H9 (cell line): ENCODE measurements around the gene PMPCB. TPM values are rescaled to one million over a fixed set of nuclear protein-coding genes. Genes with fewer than 3 reads are reported as not detected.

Experiments used
- DNase-seq: peaks from one replicate; pipeline ENCODE4 v3.0.0-alpha.2; 2017
- H2AFZ ChIP-seq: one replicate; pipeline ENCODE4 v1.6.1; 2013; ENCODE audit warnings: mild to moderate bottlenecking, low read length, control low read depth, moderate library complexity
- H2AK5ac ChIP-seq: 2 replicates; pipeline ENCODE4 v1.6.1; 2013; ENCODE audit warnings: low read length, control low read depth, mixed read lengths; ENCODE audit not compliant: insufficient read length
- H2BK120ac ChIP-seq: one replicate; pipeline ENCODE4 v1.6.1; 2013; ENCODE audit warnings: low read depth, mild to moderate bottlenecking, low read length, control low read depth, inconsistent platforms; ENCODE audit not compliant: poor library complexity, severe bottlenecking
- H2BK12ac ChIP-seq: 2 replicates; pipeline ENCODE4 v1.6.1; 2013; ENCODE audit warnings: low read length, control low read depth, mixed read lengths, low read depth; ENCODE audit not compliant: insufficient read length
- H2BK15ac ChIP-seq: 2 replicates; pipeline ENCODE4 v1.6.1; 2013; ENCODE audit warnings: low read depth, low read length, control low read depth
- H2BK20ac ChIP-seq: one replicate; pipeline ENCODE4 v1.6.1; 2013; ENCODE audit warnings: low read depth, mild to moderate bottlenecking, low read length, control low read depth, inconsistent platforms; ENCODE audit not compliant: poor library complexity, severe bottlenecking
- H2BK5ac ChIP-seq: 2 replicates; pipeline ENCODE4 v1.6.1; 2013; ENCODE audit warnings: low read length, control low read depth, mixed read lengths; ENCODE audit not compliant: insufficient read length
- H3K14ac ChIP-seq: 2 replicates; pipeline ENCODE4 v1.6.1; 2013; ENCODE audit warnings: low read length, control low read depth; ENCODE audit not compliant: insufficient read depth
- H3K18ac ChIP-seq: 2 replicates; pipeline ENCODE4 v1.6.1; 2013; ENCODE audit warnings: low read depth, mild to moderate bottlenecking, mixed read lengths, low read length, control low read depth; ENCODE audit not compliant: insufficient read length
- H3K23ac ChIP-seq: 2 replicates; pipeline ENCODE4 v1.6.1; 2013; ENCODE audit warnings: low read length, control low read depth, mixed read lengths, low read depth; ENCODE audit not compliant: insufficient read length
- H3K23me2 ChIP-seq: 2 replicates; pipeline ENCODE4 v1.6.1; 2013; ENCODE audit warnings: low read depth, mild to moderate bottlenecking, mixed read lengths, low read length, control low read depth; ENCODE audit not compliant: insufficient read length, poor library complexity, severe bottlenecking
- H3K27ac ChIP-seq: 2 replicates; pipeline ENCODE4 v1.5.1; 2013; ENCODE audit warnings: low read length, control low read depth, mixed read lengths, low read depth; ENCODE audit not compliant: insufficient read length
- H3K27me3 ChIP-seq: 2 replicates; pipeline ENCODE4 v1.6.1; 2013; ENCODE audit warnings: low read length, control low read depth, inconsistent platforms; ENCODE audit not compliant: insufficient read depth
- H3K4ac ChIP-seq: 2 replicates; pipeline ENCODE4 v1.6.1; 2013; ENCODE audit warnings: low read depth, mild to moderate bottlenecking, control low read depth, inconsistent platforms, low read length, moderate library complexity
- H3K4me1 ChIP-seq: 2 replicates; pipeline ENCODE4 v1.6.1; 2013; ENCODE audit warnings: low read length, control low read depth, inconsistent platforms; ENCODE audit not compliant: insufficient read depth
- H3K4me2 ChIP-seq: 2 replicates; pipeline ENCODE4 v1.6.1; 2013; ENCODE audit warnings: low read length, control low read depth, mixed read lengths; ENCODE audit not compliant: insufficient read length, insufficient read depth
- H3K56ac ChIP-seq: 2 replicates; pipeline ENCODE4 v1.6.1; 2013; ENCODE audit warnings: low read depth, mild to moderate bottlenecking, mixed read lengths, low read length, control low read depth; ENCODE audit not compliant: insufficient read length
- H3K79me1 ChIP-seq: 2 replicates; pipeline ENCODE4 v1.6.1; 2013; ENCODE audit warnings: low read depth, mild to moderate bottlenecking, moderate library complexity, low read length, control low read depth, inconsistent platforms; ENCODE audit not compliant: insufficient read depth, poor library complexity, severe bottlenecking
- H3K79me2 ChIP-seq: 2 replicates; pipeline ENCODE4 v1.6.1; 2013; ENCODE audit warnings: low read length, control low read depth, inconsistent platforms; ENCODE audit not compliant: insufficient read depth
- H3K9ac ChIP-seq: 2 replicates; pipeline ENCODE4 v1.6.1; 2013; ENCODE audit warnings: low read length, control low read depth, mixed read lengths; ENCODE audit not compliant: insufficient read length; ENCODE audit errors: extremely low read depth
- H3K9me3 ChIP-seq: one replicate; pipeline ENCODE4 v1.6.1; 2013; ENCODE audit warnings: low read depth, low read length, inconsistent platforms; ENCODE audit not compliant: control insufficient read depth
- H3T11ph ChIP-seq: one replicate; pipeline ENCODE4 v1.6.1; 2013; ENCODE audit warnings: mild to moderate bottlenecking, low read length, control low read depth, inconsistent platforms
- H4K20me1 ChIP-seq: one replicate; pipeline ENCODE4 v1.6.1; 2013; ENCODE audit not compliant: control insufficient read depth, insufficient read length, insufficient read depth
- H4K5ac ChIP-seq: 2 replicates; pipeline ENCODE4 v1.6.1; 2013; ENCODE audit warnings: low read depth, mild to moderate bottlenecking, mixed read lengths, low read length, control low read depth; ENCODE audit not compliant: insufficient read length
- H4K8ac ChIP-seq: replicated peaks from 2 replicates; pipeline ENCODE4 v1.6.1; 2013; ENCODE audit warnings: low read length, control low read depth, mixed read lengths, low read depth; ENCODE audit not compliant: insufficient read length
- H4K91ac ChIP-seq: 2 replicates; pipeline ENCODE4 v1.6.1; 2013; ENCODE audit warnings: low read depth, mild to moderate bottlenecking, moderate library complexity, mixed read lengths, low read length, control low read depth; ENCODE audit not compliant: insufficient read length
- H3K27ac Mint-ChIP-seq, 3 experiments: 2 replicates in 2 of 3; 3 replicates in 1 of 3; pipeline ENCODE4 v1.8.0; 2020 to 2021; ENCODE audit warnings: mixed read lengths in 3 of 3, mild to moderate bottlenecking in 1 of 3, moderate library complexity in 1 of 3
- H3K27me3 Mint-ChIP-seq: 2 replicates; pipeline ENCODE4 v1.8.0; 2021; ENCODE audit warnings: low read depth, mild to moderate bottlenecking, moderate library complexity, mixed read lengths
- H3K36me3 Mint-ChIP-seq, 3 experiments: 2 replicates in 2 of 3; 3 replicates in 1 of 3; pipeline ENCODE4 v1.8.0; 2020 to 2021; ENCODE audit warnings: low read depth in 3 of 3, mixed read lengths in 3 of 3; ENCODE audit not compliant: insufficient read depth in 1 of 3
- H3K4me1 Mint-ChIP-seq, 2 experiments: 2 replicates each; pipeline ENCODE4 v1.8.0; 2020; ENCODE audit warnings: mixed read lengths in 2 of 2
- H3K4me3 Mint-ChIP-seq, 2 experiments: 2 replicates in 1 of 2; 3 replicates in 1 of 2; pipeline ENCODE4 v1.8.0; 2020 to 2021; ENCODE audit warnings: mild to moderate bottlenecking in 2 of 2, mixed read lengths in 2 of 2, moderate library complexity in 1 of 2
- H3K9me3 Mint-ChIP-seq, 2 experiments: 2 replicates in 1 of 2; 3 replicates in 1 of 2; pipeline ENCODE4 v1.8.0; 2020; ENCODE audit warnings: mild to moderate bottlenecking in 2 of 2, mixed read lengths in 2 of 2, moderate library complexity in 1 of 2
- CTCF ChIP-seq: fragments of 200-600 bp; sonication (generic); conservative IDR thresholded peaks from 3 replicates; pipeline ENCODE4 v1.8.0; 2021; ENCODE audit warnings: antibody characterized with exemption, mild to moderate bottlenecking
- WGBS: extraction: QIAGEN DNeasy Blood & Tissue Kit; methylation state at CpG from one replicate; pipeline ENCODE4 v1.1.7; 2013; ENCODE audit warnings: missing lambda C conversion rate, low lambda C conversion rate, mixed read lengths; ENCODE audit not compliant: insufficient read length; ENCODE audit errors: extremely low coverage; 5-methylcytosine and 5-hydroxymethylcytosine counted together
- total RNA-seq: library from RNA; stranded (reverse); gene quantifications from 2 replicates; pipeline ENCODE4 v1.2.1, GENCODE V29; 2021

The PMPCB gene
- total RNA-seq, 1 experiment from 2014 or later, result 90.6 TPM

- Histone ChIP-seq H3K79me1 (no peaks in the 10 kb centered on the region), H2BK12ac (no peak overlapping the region), H3K9me3 (no peaks in the 10 kb centered on the region), H2BK120ac (no peak overlapping the region), H3K27ac (no peak overlapping the region), H3K4me2 (no peak overlapping the region), H4K8ac (no peak overlapping the region), H3K79me2 (no peaks in the 10 kb centered on the region), H3K14ac (no peak overlapping the region), H3K23me2 (no peaks in the 10 kb centered on the region), H2AK5ac (no peak overlapping the region), H3K56ac (no peak overlapping the region), H4K91ac (no peak overlapping the region), H2AFZ (no peak overlapping the region), H4K5ac (no peak overlapping the region), H3T11ph (no peak overlapping the region), H2BK15ac (no peak overlapping the region), H3K23ac (no peak overlapping the region), H4K20me1 (no peaks in the 10 kb centered on the region), H3K18ac (no peak overlapping the region), H2BK20ac (no peak overlapping the region), H3K4ac (no peak overlapping the region), H3K4me1 (no peaks in the 10 kb centered on the region), H2BK5ac (no peak overlapping the region), H3K27me3 (no peaks in the 10 kb centered on the region), H3K9ac (no peak overlapping the region)
- H3K4me1 Mint-ChIP-seq, result peaks cover 6 to 7% of the 10 kb centered on the region in 2 experiments
- H3K36me3 Mint-ChIP-seq, result no peaks in the 10 kb centered on the region
- no peak for TF ChIP-seq CTCF
- no peak overlapping the region for H3K27ac Mint-ChIP-seq
- no peak for DNase-seq
- no peak overlapping the region for H3K4me3 Mint-ChIP-seq
- WGBS, result no CpG with 5 or more reads among the region's 3 CpGs
- no peaks in the 10 kb centered on the region for H3K9me3 Mint-ChIP-seq
- H3K27me3 Mint-ChIP-seq, result peaks cover 23% of the 10 kb centered on the region
These were observed 5.1 kb upstream of the PMPCB start for GRCh38 chr7:103292122-103292521.
